ENCODE data around the gene KLK7. TPM values are rescaled to one million over a fixed set of nuclear protein-coding genes. Genes with fewer than 3 reads are reported as not detected.

KLK7 gene
- total RNA-seq (0.20 and 3.9 TPM in 2 replicates), polyA plus RNA-seq (1.1 and 2.8 TPM in 2 replicates)

- H3K9me3 ChIP-seq (ENCODE audit: low read depth) = no peaks in the 10 kb centered on the region
- no peak for DNase-seq (ENCODE audit: low spot score)
- no peak within 1 kb of the TSS for H2AFZ ChIP-seq
- 42% methylated on average over 25 of the region's 28 CpGs for WGBS (ENCODE audit: low lambda C conversion rate, missing lambda C conversion rate)
- H3K4me2 ChIP-seq = no peak within 1 kb of the TSS
- H3K79me2 ChIP-seq = no peaks in the 10 kb centered on the region
- no peaks in the 10 kb centered on the region for H4K20me1 ChIP-seq (ENCODE audit: insufficient read depth, poor library complexity, severe bottlenecking)
- H3K27me3 ChIP-seq = peaks cover 22% of the 10 kb centered on the region
- H3K9me2 ChIP-seq (replicated peaks; ENCODE audit: insufficient read depth) = no peaks in the 10 kb centered on the region
- no peaks in the 10 kb centered on the region for H3K36me3 ChIP-seq (replicated peaks; ENCODE audit: insufficient read depth, low read depth)
- TF ChIP-seq EZH2 (IDR thresholded peaks at IDR 0.05; ENCODE audit: borderline replicate concordance) (no peak), EZH2phosphoT487 (IDR thresholded peaks at IDR 0.05; ENCODE audit: low read depth, severe bottlenecking, unreplicated experiment) (no peak), CTCF (IDR thresholded peaks at IDR 0.05; ENCODE audit: poor library complexity) (no peak)
- H3K4me3 ChIP-seq = no peak within 1 kb of the TSS
- no peaks in the 10 kb centered on the region for H3K4me1 ChIP-seq (ENCODE audit: insufficient read depth)
- H3K27ac ChIP-seq = no peak within 1 kb of the TSS
These were observed at the start of gene KLK7 for GRCh38 chr19:50983625-50984292. Gene KLK7 (minus strand): TSS chr19:50983917. CDS start chr19:50982399, 1,518 bp downstream.

GRCh38 chr19:51031880-51032225 lies 48.1 kb upstream of the KLK7 start:
- TF ChIP-seq EZH2 (IDR thresholded peaks at IDR 0.05; ENCODE audit: borderline replicate concordance) (no peak), CTCF (IDR thresholded peaks at IDR 0.05; ENCODE audit: poor library complexity) (no peak), EZH2phosphoT487 (IDR thresholded peaks at IDR 0.05; ENCODE audit: low read depth, severe bottlenecking, unreplicated experiment) (no peak)
- no peaks in the 10 kb centered on the region for H3K36me3 ChIP-seq (replicated peaks; ENCODE audit: insufficient read depth, low read depth)
- no peak for DNase-seq (ENCODE audit: low spot score)
- H3K27me3 ChIP-seq = no peaks in the 10 kb centered on the region
- no peaks in the 10 kb centered on the region for H3K79me2 ChIP-seq
- H4K20me1 ChIP-seq (ENCODE audit: insufficient read depth, poor library complexity, severe bottlenecking) = no peaks in the 10 kb centered on the region
- no peaks in the 10 kb centered on the region for H3K9me2 ChIP-seq (replicated peaks; ENCODE audit: insufficient read depth)
- no peak overlapping the region for H3K27ac ChIP-seq
- no peak overlapping the region for H2AFZ ChIP-seq
- no peak overlapping the region for H3K4me3 ChIP-seq
- H3K9me3 ChIP-seq (ENCODE audit: low read depth) = no peaks in the 10 kb centered on the region
- no peak overlapping the region for H3K4me2 ChIP-seq
- H3K4me1 ChIP-seq (ENCODE audit: insufficient read depth) = no peaks in the 10 kb centered on the region
- 95% methylated on average over 28 of the region's 28 CpGs for WGBS (ENCODE audit: low lambda C conversion rate, missing lambda C conversion rate)

GRCh38 chr19:51031220-51031879 lies 47.6 kb upstream of the KLK7 start:
- no peak overlapping the region for H3K4me3 ChIP-seq
- no peak overlapping the region for H3K4me2 ChIP-seq
- no peaks in the 10 kb centered on the region for H3K36me3 ChIP-seq (replicated peaks; ENCODE audit: insufficient read depth, low read depth)
- no peak for DNase-seq (ENCODE audit: low spot score)
- H3K4me1 ChIP-seq (ENCODE audit: insufficient read depth) = no peaks in the 10 kb centered on the region
- no peaks in the 10 kb centered on the region for H3K79me2 ChIP-seq
- H3K9me2 ChIP-seq (replicated peaks; ENCODE audit: insufficient read depth) = no peaks in the 10 kb centered on the region
- no peak overlapping the region for H2AFZ ChIP-seq
- TF ChIP-seq CTCF (IDR thresholded peaks at IDR 0.05; ENCODE audit: poor library complexity) (no peak), EZH2 (IDR thresholded peaks at IDR 0.05; ENCODE audit: borderline replicate concordance) (no peak), EZH2phosphoT487 (IDR thresholded peaks at IDR 0.05; ENCODE audit: low read depth, severe bottlenecking, unreplicated experiment) (no peak)
- no peak overlapping the region for H3K27ac ChIP-seq
- H3K9me3 ChIP-seq (ENCODE audit: low read depth) = no peaks in the 10 kb centered on the region
- no peaks in the 10 kb centered on the region for H3K27me3 ChIP-seq
- H4K20me1 ChIP-seq (ENCODE audit: insufficient read depth, poor library complexity, severe bottlenecking) = no peaks in the 10 kb centered on the region
- 92% methylated on average over 7 of the region's 7 CpGs for WGBS (ENCODE audit: low lambda C conversion rate, missing lambda C conversion rate)

Measured in hepatocyte (in vitro differentiated cells).